SK-N-SH (cell line): ENCODE results near the gene KIF4A. TPM values are rescaled to one million over a fixed set of nuclear protein-coding genes. Genes with fewer than 3 reads are reported as not detected.
A peak's percentile ranks its signal among the peaks of the same experiment; 100 is the strongest.

ENCODE experiments used
- CTCF ChIA-PET: fragments of 300-600, 350-600 bp; formaldehyde crosslinking; extraction: SDS; loops from one replicate; lab custom pipeline; 2021; lab: Yijun Ruan, JAX
- POLR2A ChIA-PET: fragments of 350-600 bp; sonication (Branson Sonifier 250); formaldehyde crosslinking; extraction: SDS; loops from one replicate; lab custom pipeline; 2020; ENCODE audit warnings: antibody characterized with exemption, inconsistent platforms; lab: Yijun Ruan, JAX
- DNase-seq: peaks from one replicate; pipeline ENCODE4 v3.0.0; 2012
- H2AFZ ChIP-seq: fragments of 200-600 bp; sonication (generic); 2 replicates; pipeline ENCODE4 v1.8.1; 2016; ENCODE audit warnings: antibody characterized with exemption, mild to moderate bottlenecking, low read depth
- H3F3A ChIP-seq: fragments of 200-600 bp; sonication (generic); replicated peaks from 2 replicates; pipeline ENCODE3; 2016; ENCODE audit warnings: antibody characterized with exemption, mild to moderate bottlenecking; ENCODE audit not compliant: insufficient read depth
- H3K27ac ChIP-seq, 2 experiments: fragments of 200-500 bp in 1 of 2; fragments of 200-600 bp in 1 of 2; sonication (Bioruptor generic) in 1 of 2; sonication (generic), shearing (Covaris generic) in 1 of 2; 2 replicates each; pipeline versions ENCODE4 v1.5.1 to v1.6.1; 2014 to 2016; ENCODE audit warnings: low read depth in 2 of 2, inconsistent platforms in 1 of 2, low read length in 1 of 2, mild to moderate bottlenecking in 1 of 2, mixed read lengths in 1 of 2
- H3K27me3 ChIP-seq: fragments of 200-600 bp; sonication (generic), shearing (Covaris generic); 2 replicates; pipeline ENCODE4 v1.6.1; 2016; ENCODE audit warnings: mixed run types; ENCODE audit not compliant: insufficient read depth
- H3K36me3 ChIP-seq, 2 experiments: fragments of 200-500 bp in 1 of 2; fragments of 200-600 bp in 1 of 2; sonication (Bioruptor generic) in 1 of 2; sonication (generic) in 1 of 2; replicated peaks in 1 of 2; 2 replicates each; pipeline versions ENCODE3 to v1.5.1; 2014 to 2016; ENCODE audit warnings: low read length in 1 of 2, mild to moderate bottlenecking in 1 of 2; ENCODE audit not compliant: insufficient read depth in 2 of 2, control insufficient read depth in 1 of 2
- H3K4me1 ChIP-seq, 2 experiments: fragments of 200-500 bp in 1 of 2; fragments of 200-600 bp in 1 of 2; sonication (Bioruptor generic) in 1 of 2; sonication (generic), shearing (Covaris generic) in 1 of 2; 2 replicates each; pipeline versions ENCODE4 v1.5.1 to v1.6.1; 2014 to 2016; ENCODE audit warnings: low read depth in 1 of 2, low read length in 1 of 2, mixed run types in 1 of 2; ENCODE audit not compliant: insufficient read depth in 2 of 2, control insufficient read depth in 1 of 2
- H3K4me2 ChIP-seq: fragments of 200-600 bp; sonication (generic), shearing (Covaris generic); 2 replicates; pipeline ENCODE4 v1.6.1; 2017; ENCODE audit warnings: mixed run types
- H3K4me3 ChIP-seq, 2 experiments: fragments of 200-500 bp in 1 of 2; fragments of 200-600 bp in 1 of 2; sonication (Bioruptor generic) in 1 of 2; sonication (generic), shearing (Covaris generic) in 1 of 2; 2 replicates each; pipeline versions ENCODE4 v1.5.1 to v1.8.1; 2014 to 2016; ENCODE audit warnings: low read depth in 2 of 2, inconsistent platforms in 1 of 2, low read length in 1 of 2, mild to moderate bottlenecking in 1 of 2, mixed read lengths in 1 of 2, moderate library complexity in 1 of 2
- H3K79me2 ChIP-seq: fragments of 200-600 bp; sonication (generic); 2 replicates; pipeline ENCODE4 v1.8.1; 2017; ENCODE audit warnings: mild to moderate bottlenecking; ENCODE audit not compliant: insufficient read depth
- H3K9ac ChIP-seq: fragments of 200-600 bp; sonication (generic); 2 replicates; pipeline ENCODE4 v1.6.1; 2017; ENCODE audit warnings: mixed run types
- H3K9me2 ChIP-seq: fragments of 200-600 bp; sonication (generic); 2 replicates; pipeline ENCODE4 v1.6.1; 2017; ENCODE audit warnings: mixed run types
- H3K9me3 ChIP-seq: fragments of 200-600 bp; sonication (generic); 2 replicates; pipeline ENCODE4 v1.6.1; 2017; ENCODE audit warnings: mixed run types, mild to moderate bottlenecking, moderate library complexity
- H4K20me1 ChIP-seq: fragments of 200-600 bp; sonication (generic); 2 replicates; pipeline ENCODE4 v1.6.1; 2017; ENCODE audit warnings: mild to moderate bottlenecking, mixed run types; ENCODE audit not compliant: insufficient read depth
- CHD2 ChIP-seq: fragments of 150-350 bp; IDR thresholded peaks from 2 replicates; pipeline ENCODE4 v1.6.1; 2018; ENCODE audit warnings: low read length; ENCODE audit not compliant: partially characterized antibody
- EZH2phosphoT487 ChIP-seq: fragments of 200-600 bp; sonication (generic); IDR thresholded peaks from 2 replicates; pipeline ENCODE4 v1.6.1; 2017; ENCODE audit warnings: low read depth, mixed run types, mild to moderate bottlenecking, antibody characterized with exemption, moderate library complexity, borderline replicate concordance
- FOSL2 ChIP-seq: IDR thresholded peaks from 2 replicates; pipeline ENCODE4 v1.4.0; 2012; ENCODE audit warnings: low read depth, mild to moderate bottlenecking, moderate library complexity, borderline replicate concordance
- GABPA ChIP-seq: IDR thresholded peaks from 2 replicates; pipeline ENCODE4 v1.4.0; 2012; ENCODE audit warnings: low read depth, mild to moderate bottlenecking
- GATA2 ChIP-seq: sonication (generic); formaldehyde crosslinking; IDR thresholded peaks from 2 replicates; pipeline ENCODE4 v1.5.0; 2020; ENCODE audit warnings: mild to moderate bottlenecking, missing genetic modification reagents
- MEF2A ChIP-seq: IDR thresholded peaks from 2 replicates; pipeline ENCODE4 v1.4.0; 2012; ENCODE audit warnings: low read depth, borderline replicate concordance
- NFIC ChIP-seq: IDR thresholded peaks from 2 replicates; pipeline ENCODE4 v1.4.0; 2012; ENCODE audit warnings: borderline replicate concordance
- NRF1 ChIP-seq: IDR thresholded peaks from 2 replicates; pipeline ENCODE4 v1.6.1; 2012; ENCODE audit warnings: low read depth, mild to moderate bottlenecking, low read length
- RAD21 ChIP-seq: IDR thresholded peaks from 2 replicates; pipeline ENCODE4 v1.6.1; 2012; ENCODE audit warnings: mild to moderate bottlenecking, low read length
- RCOR1 ChIP-seq: fragments of 150-350 bp; IDR thresholded peaks from 2 replicates; pipeline ENCODE4 v1.6.1; 2017; ENCODE audit warnings: antibody characterized with exemption, low read length
- RFX5 ChIP-seq: IDR thresholded peaks from 2 replicates; pipeline ENCODE4 v1.6.1; 2012; ENCODE audit warnings: mild to moderate bottlenecking, improper control_type of control experiment, low read length
- SIN3A ChIP-seq: IDR thresholded peaks from 2 replicates; pipeline ENCODE4 v1.6.1; 2012; ENCODE audit warnings: low read depth, mild to moderate bottlenecking, low read length, moderate library complexity, borderline replicate concordance
- SMC3 ChIP-seq: IDR thresholded peaks from 2 replicates; pipeline ENCODE4 v1.6.1; 2012; ENCODE audit warnings: low read depth, low read length, improper control_type of control experiment
- TAF1 ChIP-seq: IDR thresholded peaks from 2 replicates; pipeline ENCODE4 v1.6.1; 2012; ENCODE audit warnings: low read depth, mild to moderate bottlenecking, low read length, moderate library complexity, borderline replicate concordance
- TCF12 ChIP-seq: IDR thresholded peaks from 2 replicates; pipeline ENCODE4 v1.4.0; 2012
- YY1 ChIP-seq: IDR thresholded peaks from 2 replicates; pipeline ENCODE4 v1.4.0; 2012; ENCODE audit warnings: low read depth, mild to moderate bottlenecking
- ZBTB33 ChIP-seq: IDR thresholded peaks from 2 replicates; pipeline ENCODE4 v1.4.0; 2012; ENCODE audit warnings: low read depth, borderline replicate concordance
- WGBS: methylation state at CpG from one replicate; pipeline ENCODE4 v1.1.6; 2017; ENCODE audit warnings: low lambda C conversion rate; 5-methylcytosine and 5-hydroxymethylcytosine counted together
- polyA plus RNA-seq, 3 experiments: library from polyadenylated mRNA; depleted of rRNA; stranded (reverse); fragments of >200 nt; gene quantifications; 2 replicates each; pipeline ENCODE4 v1.2.3, GENCODE V29; 2012
- TF ChIP-seq, protein P1 (sequence below): IDR thresholded peaks from 2 replicates; pipeline ENCODE4 v1.6.1; 2012; ENCODE audit warnings: mild to moderate bottlenecking, low read depth, low read length, moderate library complexity
- TF ChIP-seq, protein P2 (sequence below): IDR thresholded peaks from 2 replicates; pipeline ENCODE4 v1.4.0; 2012; ENCODE audit warnings: low read depth
- TF ChIP-seq, protein P3 (sequence below): fragments of 150-350 bp; IDR thresholded peaks from 2 replicates; pipeline ENCODE4 v1.6.1; 2016; ENCODE audit warnings: mild to moderate bottlenecking, low read depth, low read length
- TF ChIP-seq, protein P4 (sequence below): fragments of 150-350 bp; IDR thresholded peaks from 2 replicates; pipeline ENCODE4 v1.6.1; 2017; ENCODE audit warnings: antibody characterized with exemption, low read length, low read depth, borderline replicate concordance
- TF ChIP-seq, protein P5 (sequence below): IDR thresholded peaks from 2 replicates; pipeline ENCODE4; 2012

KIF4A gene
- 11.0 and 11.5 TPM in 2 replicates for polyA plus RNA-seq (2012; rRNA removed)
- polyA plus RNA-seq (2012; cell fraction: cytosol; rRNA removed): 12.0 and 13.0 TPM in 2 replicates
- 6.4 and 8.6 TPM in 2 replicates for polyA plus RNA-seq (2012; cell fraction: nucleus; rRNA removed)

DNA sequence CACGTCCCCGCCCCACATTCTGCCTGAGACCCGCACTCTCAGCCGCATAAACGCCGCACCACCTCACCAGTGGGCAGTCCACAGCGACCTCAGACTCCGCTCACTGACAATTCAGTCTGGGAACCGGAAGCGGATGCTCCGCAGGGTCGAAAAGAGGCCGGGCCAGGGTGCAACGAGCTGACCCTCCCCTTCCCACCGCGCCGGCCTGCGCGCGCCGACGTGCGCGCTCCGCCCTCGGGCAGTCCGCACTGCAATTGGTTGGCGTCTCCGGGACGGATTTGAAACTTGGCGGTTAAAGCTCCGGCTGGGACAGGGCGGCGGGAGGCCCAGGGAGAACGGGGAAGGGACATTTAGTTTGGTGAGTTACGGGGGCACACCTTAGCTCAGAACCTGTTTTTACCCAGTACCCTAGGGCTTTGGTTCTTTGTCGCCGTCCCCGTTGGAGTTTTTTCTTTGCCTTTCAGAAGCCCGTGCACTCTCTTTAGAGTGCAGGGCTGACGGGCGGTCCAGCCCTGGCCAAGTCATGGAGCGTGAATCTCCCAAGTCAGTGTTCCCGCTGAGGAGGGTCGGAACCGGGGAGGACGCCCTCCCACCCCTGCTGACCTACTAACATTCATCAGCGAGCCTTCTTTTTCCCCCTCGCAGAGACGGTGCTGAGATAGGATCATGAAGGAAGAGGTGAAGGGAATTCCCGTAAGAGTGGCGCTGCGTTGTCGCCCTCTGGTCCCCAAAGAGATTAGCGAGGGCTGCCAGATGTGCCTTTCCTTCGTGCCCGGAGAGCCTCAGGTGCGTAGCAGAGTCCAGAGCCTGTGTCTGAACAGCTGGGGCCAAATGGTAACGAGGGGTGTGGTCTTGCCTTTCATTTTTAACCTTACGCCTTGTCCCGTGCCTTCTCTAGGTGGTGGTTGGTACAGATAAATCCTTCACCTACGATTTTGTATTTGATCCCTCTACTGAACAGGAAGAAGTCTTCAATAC lies at the start of gene KIF4A, which contains the start of gene PDZD11:
KIF4A (plus strand) TSS at position 312 of the 978 bp plus-strand sequence; CDS start at position 667, 355 bp downstream.
PDZD11 (minus strand) TSS at position 135 of the 978 bp plus-strand sequence. CDS start 586 bp downstream, outside the sequence.
- Histone ChIP-seq H2AFZ (peak within 1 kb of the TSS; percentile 80), H3K4me2 (peak within 1 kb of the TSS; percentile 80), H3K9me2 (no peaks in the 10 kb centered on the region), H3K4me1 (peaks cover 0 to 4% of the 10 kb centered on the region in 2 experiments; a peak in 2 of 4 replicates), H3K9ac (peak within 1 kb of the TSS; percentile 70), H3K36me3 (peaks cover 17 to 22% of the 10 kb centered on the region in 2 experiments), H3K79me2 (peaks cover 63% of the 10 kb centered on the region), H4K20me1 (no peaks in the 10 kb centered on the region), H3F3A (no peaks in the 10 kb centered on the region), H3K9me3 (no peaks in the 10 kb centered on the region), H3K27ac (peak within 1 kb of the TSS; percentile 55 to 69; a peak in 3 of 4 replicates), H3K27me3 (no peaks in the 10 kb centered on the region), H3K4me3 (peak within 1 kb of the TSS; percentile 85 to 87)
- ChIA-PET POLR2A (no interaction called here), CTCF (interaction anchor here (1.6 to 1.7 kb wide), 2 partner anchors 143 to 157 kb away, joined by 3 to 5 read pairs; partner anchors contain the start of gene IGBP1)
- peak; percentile 92 for DNase-seq
- 3% methylated on average over 25 of the region's 62 CpGs for WGBS
- peak; percentile 95; the same call in 1 of the 2 replicates for TF ChIP-seq SIN3A
- TF ChIP-seq NFIC: no peak
- TF ChIP-seq, protein P1, sequence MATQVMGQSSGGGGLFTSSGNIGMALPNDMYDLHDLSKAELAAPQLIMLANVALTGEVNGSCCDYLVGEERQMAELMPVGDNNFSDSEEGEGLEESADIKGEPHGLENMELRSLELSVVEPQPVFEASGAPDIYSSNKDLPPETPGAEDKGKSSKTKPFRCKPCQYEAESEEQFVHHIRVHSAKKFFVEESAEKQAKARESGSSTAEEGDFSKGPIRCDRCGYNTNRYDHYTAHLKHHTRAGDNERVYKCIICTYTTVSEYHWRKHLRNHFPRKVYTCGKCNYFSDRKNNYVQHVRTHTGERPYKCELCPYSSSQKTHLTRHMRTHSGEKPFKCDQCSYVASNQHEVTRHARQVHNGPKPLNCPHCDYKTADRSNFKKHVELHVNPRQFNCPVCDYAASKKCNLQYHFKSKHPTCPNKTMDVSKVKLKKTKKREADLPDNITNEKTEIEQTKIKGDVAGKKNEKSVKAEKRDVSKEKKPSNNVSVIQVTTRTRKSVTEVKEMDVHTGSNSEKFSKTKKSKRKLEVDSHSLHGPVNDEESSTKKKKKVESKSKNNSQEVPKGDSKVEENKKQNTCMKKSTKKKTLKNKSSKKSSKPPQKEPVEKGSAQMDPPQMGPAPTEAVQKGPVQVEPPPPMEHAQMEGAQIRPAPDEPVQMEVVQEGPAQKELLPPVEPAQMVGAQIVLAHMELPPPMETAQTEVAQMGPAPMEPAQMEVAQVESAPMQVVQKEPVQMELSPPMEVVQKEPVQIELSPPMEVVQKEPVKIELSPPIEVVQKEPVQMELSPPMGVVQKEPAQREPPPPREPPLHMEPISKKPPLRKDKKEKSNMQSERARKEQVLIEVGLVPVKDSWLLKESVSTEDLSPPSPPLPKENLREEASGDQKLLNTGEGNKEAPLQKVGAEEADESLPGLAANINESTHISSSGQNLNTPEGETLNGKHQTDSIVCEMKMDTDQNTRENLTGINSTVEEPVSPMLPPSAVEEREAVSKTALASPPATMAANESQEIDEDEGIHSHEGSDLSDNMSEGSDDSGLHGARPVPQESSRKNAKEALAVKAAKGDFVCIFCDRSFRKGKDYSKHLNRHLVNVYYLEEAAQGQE: 0 out of 2 replicates have a peak, but pooled peaks have one; percentile 7
- no peak for TF ChIP-seq RCOR1
- TF ChIP-seq RFX5: no peak
- TF ChIP-seq NRF1: peak; percentile 88
- TF ChIP-seq EZH2phosphoT487: no peak
- no peak for TF ChIP-seq MEF2A
- TF ChIP-seq FOSL2: no peak; the same call in 1 of the 2 replicates
- TF ChIP-seq, protein P2, sequence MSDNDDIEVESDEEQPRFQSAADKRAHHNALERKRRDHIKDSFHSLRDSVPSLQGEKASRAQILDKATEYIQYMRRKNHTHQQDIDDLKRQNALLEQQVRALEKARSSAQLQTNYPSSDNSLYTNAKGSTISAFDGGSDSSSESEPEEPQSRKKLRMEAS: no peak
- TF ChIP-seq, protein P3, sequence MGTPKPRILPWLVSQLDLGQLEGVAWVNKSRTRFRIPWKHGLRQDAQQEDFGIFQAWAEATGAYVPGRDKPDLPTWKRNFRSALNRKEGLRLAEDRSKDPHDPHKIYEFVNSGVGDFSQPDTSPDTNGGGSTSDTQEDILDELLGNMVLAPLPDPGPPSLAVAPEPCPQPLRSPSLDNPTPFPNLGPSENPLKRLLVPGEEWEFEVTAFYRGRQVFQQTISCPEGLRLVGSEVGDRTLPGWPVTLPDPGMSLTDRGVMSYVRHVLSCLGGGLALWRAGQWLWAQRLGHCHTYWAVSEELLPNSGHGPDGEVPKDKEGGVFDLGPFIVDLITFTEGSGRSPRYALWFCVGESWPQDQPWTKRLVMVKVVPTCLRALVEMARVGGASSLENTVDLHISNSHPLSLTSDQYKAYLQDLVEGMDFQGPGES: no peak
- peak; percentile 85 for TF ChIP-seq GABPA
- no peak for TF ChIP-seq ZBTB33
- TF ChIP-seq CHD2: no peak
- TF ChIP-seq TAF1: peak; percentile 52; the same call in 1 of the 2 replicates
- TF ChIP-seq, protein P4, sequence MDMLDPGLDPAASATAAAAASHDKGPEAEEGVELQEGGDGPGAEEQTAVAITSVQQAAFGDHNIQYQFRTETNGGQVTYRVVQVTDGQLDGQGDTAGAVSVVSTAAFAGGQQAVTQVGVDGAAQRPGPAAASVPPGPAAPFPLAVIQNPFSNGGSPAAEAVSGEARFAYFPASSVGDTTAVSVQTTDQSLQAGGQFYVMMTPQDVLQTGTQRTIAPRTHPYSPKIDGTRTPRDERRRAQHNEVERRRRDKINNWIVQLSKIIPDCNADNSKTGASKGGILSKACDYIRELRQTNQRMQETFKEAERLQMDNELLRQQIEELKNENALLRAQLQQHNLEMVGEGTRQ: no peak
- no peak for TF ChIP-seq SMC3
- no peak for TF ChIP-seq TCF12
- TF ChIP-seq GATA2: no peak
- no peak for TF ChIP-seq YY1
- TF ChIP-seq, protein P5, sequence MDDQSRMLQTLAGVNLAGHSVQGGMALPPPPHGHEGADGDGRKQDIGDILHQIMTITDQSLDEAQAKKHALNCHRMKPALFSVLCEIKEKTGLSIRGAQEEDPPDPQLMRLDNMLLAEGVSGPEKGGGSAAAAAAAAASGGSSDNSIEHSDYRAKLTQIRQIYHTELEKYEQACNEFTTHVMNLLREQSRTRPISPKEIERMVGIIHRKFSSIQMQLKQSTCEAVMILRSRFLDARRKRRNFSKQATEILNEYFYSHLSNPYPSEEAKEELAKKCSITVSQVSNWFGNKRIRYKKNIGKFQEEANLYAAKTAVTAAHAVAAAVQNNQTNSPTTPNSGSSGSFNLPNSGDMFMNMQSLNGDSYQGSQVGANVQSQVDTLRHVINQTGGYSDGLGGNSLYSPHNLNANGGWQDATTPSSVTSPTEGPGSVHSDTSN: no peak
- no peak for TF ChIP-seq RAD21
